Epithelial cell of prostate (primary cell): ENCODE data around the gene WNK1.
"Not testable (repeated sequence)": the region's sequence is repeated elsewhere in the genome, so short reads cannot be mapped to it uniquely, and the experiment has no call there.

Experiments
- DNase-seq: peaks from one replicate; pipeline ENCODE4 v3.0.0-alpha.2; 2011; ENCODE audit warnings: low read depth, low spot score
- H3K27ac ChIP-seq: fragments of 450-650 bp; 2 replicates; pipeline ENCODE4 v1.5.1; 2017; ENCODE audit warnings: mild to moderate bottlenecking

WNK1 gene

GRCh38 chr12:751999-752694 is at the start of gene WNK1:
Gene WNK1 (plus strand): TSS chr12:752579. CDS start chr12:753566, 987 bp downstream.
- H3K27ac ChIP-seq = peak within 1 kb of the TSS; percentile 88
- peak; percentile 95 for DNase-seq

- no peak for DNase-seq
- H3K27ac ChIP-seq = no peak overlapping the region
Observed at GRCh38 chr12:704516-705242, 47.7 kb upstream of the WNK1 start.

GRCh38 chr12:708084-708483 is 44.3 kb upstream of the WNK1 start:
- not testable (repeated sequence) for H3K27ac ChIP-seq, DNase-seq

- DNase-seq = no peak
- no peak overlapping the region for H3K27ac ChIP-seq
Observed at GRCh38 chr12:709455-710020, 42.8 kb upstream of the WNK1 start.

GRCh38 chr12:712172-712863 is 40.1 kb upstream of the WNK1 start:
- no peak overlapping the region for H3K27ac ChIP-seq
- DNase-seq = peak; percentile 10

- DNase-seq = no peak
Observed at GRCh38 chr12:713281-713875, 39.0 kb upstream of the WNK1 start.

GRCh38 chr12:716506-716905 is 35.9 kb upstream of the WNK1 start:
- no peak overlapping the region for H3K27ac ChIP-seq
- no peak for DNase-seq

More at GRCh38 chr12:713281-713875, 39.0 kb upstream of the WNK1 start:
- H3K27ac ChIP-seq = no peak overlapping the region

- no peak for DNase-seq
- H3K27ac ChIP-seq = no peak overlapping the region
Observed at GRCh38 chr12:718756-719102, 33.6 kb upstream of the WNK1 start.

- no peak overlapping the region for H3K27ac ChIP-seq
- DNase-seq = no peak
Observed at GRCh38 chr12:720231-720941, 32.0 kb upstream of the WNK1 start.

- no peak overlapping the region for H3K27ac ChIP-seq
- DNase-seq = no peak
Observed at GRCh38 chr12:724194-724855, 28.1 kb upstream of the WNK1 start.

GRCh38 chr12:725076-725475 is 27.3 kb upstream of the WNK1 start:
- H3K27ac ChIP-seq = no peak overlapping the region
- DNase-seq = no peak

GRCh38 chr12:726281-727140 is 25.9 kb upstream of the WNK1 start:
- peak; percentile 26 for DNase-seq
- H3K27ac ChIP-seq = peak overlapping the region; percentile 31

- H3K27ac ChIP-seq = peak overlapping the region; percentile 31
- no peak for DNase-seq
Observed at GRCh38 chr12:727321-727720, 25.1 kb upstream of the WNK1 start.

GRCh38 chr12:728781-729180 is 23.6 kb upstream of the WNK1 start:
- H3K27ac ChIP-seq = no peak overlapping the region

GRCh38 chr12:729221-729620 is 23.2 kb upstream of the WNK1 start:
- no peak for DNase-seq
- no peak overlapping the region for H3K27ac ChIP-seq

More at GRCh38 chr12:728781-729180, 23.6 kb upstream of the WNK1 start:
- DNase-seq = no peak

GRCh38 chr12:730550-730949 is 21.8 kb upstream of the WNK1 start:
- DNase-seq = no peak
- H3K27ac ChIP-seq = no peak overlapping the region

- no peak overlapping the region for H3K27ac ChIP-seq
- no peak for DNase-seq
Observed at GRCh38 chr12:737122-737739, 15.1 kb upstream of the WNK1 start.

- no peak for DNase-seq
- no peak overlapping the region for H3K27ac ChIP-seq
Observed at GRCh38 chr12:738712-739111, 13.7 kb upstream of the WNK1 start.
